Stimulated activated CD8-positive, alpha-beta memory T cell treated with anti-CD3 and anti-CD28 coated beads, Interleukin-15, amount 100 ng/mL, for 4 hours (primary cell): ENCODE results near the gene OTUB1.
A peak's percentile ranks its signal among the peaks of the same experiment; 100 is the strongest.
"Not testable (repeated sequence)": the region's sequence is repeated elsewhere in the genome, so short reads cannot be mapped to it uniquely, and the experiment has no call there.

Experiments
- DNase-seq, 2 donors: peaks; one replicate each; pipeline ENCODE4 v3.0.0-alpha.2; 2020; ENCODE audit warnings: low read depth in 2 of 2

The OTUB1 gene, protein sequence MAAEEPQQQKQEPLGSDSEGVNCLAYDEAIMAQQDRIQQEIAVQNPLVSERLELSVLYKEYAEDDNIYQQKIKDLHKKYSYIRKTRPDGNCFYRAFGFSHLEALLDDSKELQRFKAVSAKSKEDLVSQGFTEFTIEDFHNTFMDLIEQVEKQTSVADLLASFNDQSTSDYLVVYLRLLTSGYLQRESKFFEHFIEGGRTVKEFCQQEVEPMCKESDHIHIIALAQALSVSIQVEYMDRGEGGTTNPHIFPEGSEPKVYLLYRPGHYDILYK

GRCh38 chr11:63986156-63986931, at the start of gene OTUB1:
Gene OTUB1, plus strand, starts transcription at chr11:63986438. Its CDS starts 19 bp downstream, at chr11:63986457.
- DNase-seq, result peak; percentile 77 to 80

GRCh38 chr11:63937713-63938478, 48.3 kb upstream of the OTUB1 start:
- DNase-seq, result no peak

GRCh38 chr11:63938479-63939396, 47.5 kb upstream of the OTUB1 start, which contains the start of gene NAA40:
Gene NAA40, plus strand, starts transcription at chr11:63939002. Its CDS starts 95 bp downstream, at chr11:63939097.
- peak; percentile 80 to 87 for DNase-seq

GRCh38 chr11:63939397-63939891, 46.8 kb upstream of the OTUB1 start:
- no peak for DNase-seq

- no peak for DNase-seq
These were observed 45.5 kb upstream of the OTUB1 start for GRCh38 chr11:63940786-63941185.

DNA sequence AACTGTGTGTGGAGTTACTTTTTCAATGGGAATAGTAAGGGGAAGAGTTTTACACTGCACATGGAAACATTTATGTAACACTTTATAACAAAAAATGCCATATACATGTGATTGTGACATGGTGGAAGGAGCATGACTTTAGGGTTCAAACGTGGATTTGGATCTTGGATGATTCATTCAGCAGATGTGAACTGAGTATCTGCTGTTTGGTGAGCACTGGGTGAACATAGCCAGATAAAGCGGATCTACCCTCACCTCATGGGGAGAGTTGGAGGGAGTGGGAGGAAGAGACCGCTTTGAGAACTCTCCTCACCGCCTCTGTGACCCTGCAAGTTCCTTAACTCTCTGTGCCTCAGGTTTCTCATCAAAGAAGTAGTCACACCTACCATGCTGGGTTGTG, 44.3 kb upstream of the OTUB1 start:
- no peak for DNase-seq

GRCh38 chr11:63942803-63943202, 43.4 kb upstream of the OTUB1 start:
- no peak for DNase-seq

DNA sequence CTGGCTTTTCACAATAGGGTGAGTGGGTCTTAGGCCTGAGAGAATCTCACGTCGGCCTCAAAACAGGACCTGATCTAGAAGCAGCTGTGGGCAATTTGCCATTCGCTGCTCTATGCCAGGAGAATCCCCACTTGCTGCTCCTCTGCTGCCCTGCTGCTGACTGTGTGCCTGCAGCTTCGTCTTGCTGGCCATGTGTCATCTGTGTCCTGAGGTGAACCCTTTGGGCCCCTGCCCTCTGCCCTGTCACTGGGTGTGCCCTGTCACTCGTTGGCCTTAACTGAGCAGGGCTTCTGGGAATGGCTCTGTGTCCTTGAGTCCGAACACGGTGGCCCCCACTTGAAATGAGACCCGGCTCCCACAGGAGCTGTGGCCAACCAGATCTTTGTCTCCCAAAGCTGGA, 41.3 kb upstream of the OTUB1 start:
- DNase-seq, result no peak

GRCh38 chr11:63945477-63946163, 40.6 kb upstream of the OTUB1 start:
- no peak for DNase-seq

GRCh38 chr11:63951779-63952536, 34.3 kb upstream of the OTUB1 start:
- DNase-seq, result peak in 1 of 2 donors; percentile 13

DNA sequence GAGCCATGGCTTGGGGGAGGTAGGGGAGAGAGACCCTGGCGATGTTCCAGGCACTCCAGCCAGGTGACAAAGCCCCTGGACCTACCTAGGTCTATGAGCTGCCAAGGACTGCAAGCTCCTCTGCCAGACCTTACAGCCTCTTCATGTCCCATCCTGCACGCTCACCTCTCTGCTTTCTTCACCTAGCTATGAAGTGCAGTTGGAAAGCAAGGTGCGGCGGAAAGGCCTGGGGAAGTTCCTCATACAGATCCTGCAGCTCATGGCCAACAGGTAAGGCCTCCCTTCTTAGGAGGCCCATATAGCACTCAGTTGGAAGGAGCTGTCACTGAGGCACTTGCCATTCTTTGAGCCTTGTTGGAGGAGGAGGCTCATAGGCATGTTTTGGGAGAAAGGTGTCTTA, 33.7 kb upstream of the OTUB1 start:
- DNase-seq, result no peak

DNA sequence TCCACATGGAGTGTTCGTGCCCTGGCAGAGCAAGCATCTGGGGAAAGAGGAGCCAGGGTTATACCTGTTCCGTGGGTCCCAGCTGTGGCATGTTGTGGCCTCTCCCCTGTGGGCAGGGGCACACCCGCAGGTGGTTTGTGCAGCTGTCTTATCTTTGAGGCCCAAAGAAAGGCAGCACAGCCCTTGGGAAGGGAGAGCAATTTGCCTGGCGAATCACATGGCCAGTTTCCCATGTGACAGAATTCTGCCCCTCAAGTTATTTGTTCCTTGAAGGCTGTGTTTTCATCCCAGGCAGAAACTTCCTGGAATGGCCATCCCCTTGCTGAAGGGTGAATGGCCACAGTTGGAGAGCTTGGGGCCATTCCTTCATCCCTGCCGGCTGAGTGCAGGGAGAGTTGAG, 28.2 kb upstream of the OTUB1 start:
- DNase-seq, result no peak

GRCh38 chr11:63961608-63962412, 24.4 kb upstream of the OTUB1 start:
- no peak for DNase-seq

GRCh38 chr11:63963895-63964294, 22.3 kb upstream of the OTUB1 start:
- not testable (repeated sequence) for DNase-seq

GRCh38 chr11:63966444-63966843, 19.8 kb upstream of the OTUB1 start:
- no peak for DNase-seq

GRCh38 chr11:63969461-63969860, 16.8 kb upstream of the OTUB1 start:
- no peak for DNase-seq

- no peak for DNase-seq
These were observed 15.3 kb upstream of the OTUB1 start for GRCh38 chr11:63970902-63971301.

DNA sequence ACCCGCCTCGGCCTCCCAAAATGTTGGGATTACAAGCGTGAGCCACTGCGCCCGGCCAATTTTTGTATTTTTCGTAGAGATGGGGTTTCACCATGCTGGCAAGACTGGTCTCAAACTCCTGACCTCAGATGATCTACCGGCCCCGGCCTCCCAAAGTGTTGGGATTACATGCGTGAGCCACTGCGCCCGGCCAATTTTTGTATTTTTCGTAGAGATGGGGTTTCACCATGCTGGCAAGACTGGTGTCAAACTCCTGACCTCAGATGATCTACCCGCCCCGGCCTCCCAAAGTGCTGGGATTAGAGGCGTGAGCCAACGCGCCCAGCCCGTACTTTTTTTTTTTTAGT, 12.4 kb upstream of the OTUB1 start:
- DNase-seq, result not testable (repeated sequence)
